HEK293T (cell line): ENCODE results near the gene RAB7B.
A peak's percentile ranks its signal among the peaks of the same experiment; 100 is the strongest.

Experiments used
- CTCF ChIA-PET: fragments of 350-600 bp; formaldehyde crosslinking; extraction: SDS; loops from one replicate; lab custom pipeline; 2021; ENCODE audit warnings: antibody characterized with exemption, inconsistent platforms; lab: Yijun Ruan, JAX
- POLR2A ChIA-PET: fragments of 350-600 bp; formaldehyde crosslinking; extraction: SDS; loops from one replicate; lab custom pipeline; 2020; ENCODE audit warnings: antibody characterized with exemption, inconsistent platforms; lab: Yijun Ruan, JAX
- DNase-seq: peaks from one replicate; pipeline ENCODE4 v3.0.0; 2012; ENCODE audit warnings: mixed read lengths; ENCODE audit errors: extremely low spot score
- ARNT ChIP-seq: fragments of 450-650 bp; IDR thresholded peaks from 2 replicates; pipeline ENCODE4 v1.6.1; 2017; ENCODE audit warnings: mild to moderate bottlenecking
- BHLHE40 ChIP-seq: fragments of 450-650 bp; IDR thresholded peaks from 2 replicates; pipeline ENCODE4 v1.6.1; 2016; ENCODE audit warnings: mild to moderate bottlenecking, moderate library complexity, borderline replicate concordance
- CTBP1 ChIP-seq: fragments of 450-650 bp; IDR thresholded peaks from 2 replicates; pipeline ENCODE4 v1.6.1; 2016; ENCODE audit warnings: borderline replicate concordance
- ELF4 ChIP-seq: fragments of 450-650 bp; IDR thresholded peaks from 2 replicates; pipeline ENCODE4 v1.6.1; 2017; ENCODE audit warnings: antibody characterized with exemption
- FOXA1 ChIP-seq: fragments of 450-650 bp; IDR thresholded peaks from 2 replicates; pipeline ENCODE4 v1.6.1; 2016; ENCODE audit warnings: mild to moderate bottlenecking
- FOXK2 ChIP-seq: fragments of 450-650 bp; IDR thresholded peaks from 2 replicates; pipeline ENCODE4 v1.6.1; 2016; ENCODE audit warnings: mild to moderate bottlenecking
- FOXM1 ChIP-seq: fragments of 450-650 bp; IDR thresholded peaks from 2 replicates; pipeline ENCODE4 v1.6.1; 2017; ENCODE audit warnings: mild to moderate bottlenecking, borderline replicate concordance
- HDGF ChIP-seq: fragments of 450-650 bp; IDR thresholded peaks from 2 replicates; pipeline ENCODE4 v1.6.1; 2017; ENCODE audit warnings: antibody characterized with exemption, borderline replicate concordance
- L3MBTL2 ChIP-seq: fragments of 450-650 bp; conservative IDR thresholded peaks from 2 replicates; pipeline ENCODE4 v1.6.1; 2016; ENCODE audit warnings: mild to moderate bottlenecking
- LEF1 ChIP-seq: fragments of 450-650 bp; IDR thresholded peaks from 2 replicates; pipeline ENCODE4 v1.6.1; 2017; ENCODE audit warnings: mild to moderate bottlenecking, borderline replicate concordance
- NFRKB ChIP-seq: fragments of 450-650 bp; IDR thresholded peaks from 2 replicates; pipeline ENCODE4 v1.6.1; 2016; ENCODE audit warnings: mild to moderate bottlenecking, moderate library complexity
- PKNOX1 ChIP-seq: fragments of 450-650 bp; IDR thresholded peaks from 2 replicates; pipeline ENCODE4 v1.6.1; 2016
- SP1 ChIP-seq: fragments of 450-650 bp; IDR thresholded peaks from 2 replicates; pipeline ENCODE4 v1.6.1; 2017
- SUZ12 ChIP-seq: fragments of 450-650 bp; IDR thresholded peaks from 2 replicates; pipeline ENCODE4 v1.6.1; 2016; ENCODE audit warnings: mild to moderate bottlenecking
- TARDBP ChIP-seq: fragments of 450-650 bp; IDR thresholded peaks from 2 replicates; pipeline ENCODE4 v1.6.1; 2016
- ZNF384 ChIP-seq: fragments of 450-650 bp; IDR thresholded peaks from 2 replicates; pipeline ENCODE4 v1.6.1; 2016

Gene RAB7B

DNA sequence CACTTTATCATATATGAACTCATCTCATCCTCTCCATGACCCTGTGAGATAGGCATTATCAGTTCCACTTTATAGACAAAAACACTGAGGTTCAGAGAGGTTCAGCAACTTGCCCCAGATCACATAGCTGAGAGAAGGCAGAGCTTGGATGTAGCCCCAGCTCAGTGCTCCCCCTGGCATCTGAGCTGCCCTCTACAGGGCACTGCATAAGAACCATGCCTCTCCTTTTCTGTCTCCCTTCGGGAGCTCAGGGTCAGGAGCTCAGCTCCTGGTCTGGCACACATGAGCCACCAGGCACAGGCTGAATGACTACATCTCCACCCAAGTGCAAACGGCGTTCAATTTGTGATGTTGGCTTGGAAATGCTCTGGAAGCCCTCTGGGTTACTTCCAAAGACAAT is 16.9 kb downstream of the RAB7B start:
- TF ChIP-seq FOXK2 (no peak), ARNT (no peak), ELF4 (no peak), ZNF384 (no peak), FOXM1 (no peak), LEF1 (no peak), TARDBP (no peak), SUZ12 (no peak), SP1 (no peak), NFRKB (no peak), BHLHE40 (no peak), CTBP1 (no peak), PKNOX1 (no peak), FOXA1 (no peak), HDGF (no peak), L3MBTL2 (no peak)
- CTCF ChIA-PET = interaction anchor here (1.2 to 3.6 kb wide), 3 partner anchors 9 to 327 kb away, joined by 3 to 22 read pairs (median 18); no protein-coding TSS in a partner anchor
- POLR2A ChIA-PET = no interaction called here
- DNase-seq = no peak

DNA sequence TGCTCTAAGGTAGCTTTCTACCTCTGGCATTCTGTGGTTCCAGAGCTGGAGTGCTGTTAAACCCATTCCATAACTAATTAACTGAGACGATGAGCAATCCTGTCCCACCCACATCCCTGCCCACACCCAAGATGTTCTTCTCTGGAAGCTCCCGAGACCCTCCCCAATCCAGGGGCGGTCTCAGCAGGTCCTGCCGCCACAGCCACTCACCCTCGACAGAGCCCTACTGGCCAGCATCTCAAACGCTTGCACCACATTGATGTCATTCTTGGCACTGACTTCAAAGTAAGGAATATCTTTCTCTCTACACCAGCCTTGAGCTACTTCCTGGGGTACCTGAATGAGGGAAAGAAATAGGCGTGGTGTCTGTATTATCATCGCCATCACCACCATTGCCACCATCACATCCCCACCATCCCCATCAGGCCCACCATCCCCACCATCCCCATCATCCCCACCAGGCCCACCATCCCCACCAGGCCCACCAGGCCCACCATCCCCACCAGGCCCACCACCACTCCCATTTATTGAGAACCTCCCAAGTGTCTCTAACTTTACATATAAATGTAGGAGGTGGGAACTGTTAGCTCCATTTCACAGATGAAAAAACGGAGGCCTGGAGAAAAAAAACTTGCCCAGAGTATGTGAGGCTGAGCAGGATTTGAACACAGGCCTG is 17.7 kb downstream of the RAB7B start:
- ChIA-PET CTCF (interaction anchor here (1.0 to 3.6 kb wide), 4 partner anchors 8 to 326 kb away, joined by 3 to 22 read pairs (median 10); no protein-coding TSS in a partner anchor), POLR2A (no interaction called here)
- TF ChIP-seq FOXK2 = no peak
- TF ChIP-seq ARNT = no peak
- no peak for TF ChIP-seq CTBP1
- TF ChIP-seq HDGF = no peak
- TF ChIP-seq ZNF384 = no peak
- TF ChIP-seq FOXM1 = no peak
- no peak for TF ChIP-seq PKNOX1
- TF ChIP-seq SUZ12 = no peak
- no peak for TF ChIP-seq FOXA1
- no peak for TF ChIP-seq TARDBP
- no peak for TF ChIP-seq NFRKB
- TF ChIP-seq BHLHE40 = no peak
- TF ChIP-seq LEF1 = no peak
- TF ChIP-seq L3MBTL2 = no peak
- no peak for TF ChIP-seq ELF4
- no peak for TF ChIP-seq SP1
- DNase-seq = no peak

GRCh38 chr1:205983925-205984725 is 19.1 kb downstream of the RAB7B start:
- CTCF ChIA-PET = interaction anchor here (0.7 to 3.6 kb wide), 9 partner anchors 14 to 135 kb away, joined by 3 to 22 read pairs (median 3); no protein-coding TSS in a partner anchor
- peak; percentile 77 for DNase-seq
- TF ChIP-seq LEF1 = no peak
- POLR2A ChIA-PET = no interaction called here

DNA sequence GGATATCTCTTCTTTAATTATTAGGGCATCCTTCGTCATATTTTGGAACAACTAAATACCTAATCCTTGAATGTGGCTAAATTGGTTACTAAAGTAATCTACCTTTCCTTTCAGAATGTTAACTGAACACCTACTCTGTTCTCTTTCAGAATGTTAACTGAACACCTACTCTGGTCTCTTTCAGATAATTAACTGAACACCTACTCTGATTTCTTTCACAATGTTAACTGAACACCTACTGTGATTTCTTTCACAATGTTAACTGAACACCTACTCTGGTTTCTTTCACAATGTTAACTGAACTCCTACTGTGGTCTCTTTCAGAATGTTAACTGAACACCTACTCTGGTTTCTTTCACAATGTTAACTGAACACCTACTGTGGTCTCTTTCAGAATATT is 21.9 kb downstream of the RAB7B start:
- CTCF ChIA-PET = no interaction called here
- POLR2A ChIA-PET = no interaction called here
- no peak for DNase-seq
- TF ChIP-seq L3MBTL2 (no peak), ARNT (no peak), FOXM1 (no peak), HDGF (no peak), SP1 (no peak), NFRKB (no peak), FOXA1 (no peak), ELF4 (no peak), CTBP1 (no peak), BHLHE40 (no peak), PKNOX1 (no peak), TARDBP (no peak), FOXK2 (no peak), SUZ12 (no peak), ZNF384 (no peak), LEF1 (no peak)

DNA sequence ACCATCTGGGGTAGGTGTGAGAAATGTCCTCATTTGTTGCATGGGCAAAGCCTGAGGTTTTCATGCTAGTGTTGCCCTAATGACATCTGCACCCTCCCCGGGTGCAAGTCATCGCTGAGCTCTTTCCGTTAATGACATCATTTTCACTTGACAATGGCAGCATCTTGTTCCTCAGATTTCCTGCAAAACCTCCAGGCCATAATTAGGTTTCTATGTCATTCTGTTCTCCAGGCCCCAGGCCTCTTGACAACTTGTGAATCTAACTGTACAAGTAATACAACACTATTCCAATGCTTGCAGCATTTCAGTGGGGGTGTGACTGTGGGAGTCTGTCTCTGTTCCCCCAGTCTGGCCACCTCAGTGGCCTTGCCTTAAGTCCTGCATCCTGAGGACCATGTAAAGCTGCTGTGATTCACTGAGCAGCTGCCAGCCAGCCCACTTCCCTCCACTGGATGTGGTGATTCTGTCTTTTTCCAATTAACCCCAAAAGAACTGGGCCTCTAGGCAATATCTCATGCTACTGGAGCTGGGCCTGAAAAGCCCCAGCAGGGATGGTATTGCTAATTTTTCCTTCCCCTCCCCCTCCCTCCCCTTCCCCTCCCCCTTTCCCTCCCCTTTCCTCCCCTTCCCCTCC is 22.8 kb downstream of the RAB7B start:
- CTCF ChIA-PET = interaction anchor here (0.6 to 5.2 kb wide), 2 partner anchors 61 to 323 kb away, joined by 5 to 197 read pairs; no protein-coding TSS in a partner anchor
- POLR2A ChIA-PET = no interaction called here
- no peak for DNase-seq
- TF ChIP-seq FOXA1 (no peak), HDGF (no peak), TARDBP (no peak)
